ENCODE data around the gene F2. TPM values are rescaled to one million over a fixed set of nuclear protein-coding genes. Genes with fewer than 3 reads are reported as not detected.

Gene F2
- total and polyA plus RNA-seq, 2 of the 13 experiments (the other 11 are each of a cell fraction or from before 2014, with no cell fraction given) = 330 to 801 TPM

- no peak for TF ChIP-seq TERF1 (CRISPR knock-in tag; IDR thresholded peaks at IDR 0.05)
- TF ChIP-seq, protein P1, sequence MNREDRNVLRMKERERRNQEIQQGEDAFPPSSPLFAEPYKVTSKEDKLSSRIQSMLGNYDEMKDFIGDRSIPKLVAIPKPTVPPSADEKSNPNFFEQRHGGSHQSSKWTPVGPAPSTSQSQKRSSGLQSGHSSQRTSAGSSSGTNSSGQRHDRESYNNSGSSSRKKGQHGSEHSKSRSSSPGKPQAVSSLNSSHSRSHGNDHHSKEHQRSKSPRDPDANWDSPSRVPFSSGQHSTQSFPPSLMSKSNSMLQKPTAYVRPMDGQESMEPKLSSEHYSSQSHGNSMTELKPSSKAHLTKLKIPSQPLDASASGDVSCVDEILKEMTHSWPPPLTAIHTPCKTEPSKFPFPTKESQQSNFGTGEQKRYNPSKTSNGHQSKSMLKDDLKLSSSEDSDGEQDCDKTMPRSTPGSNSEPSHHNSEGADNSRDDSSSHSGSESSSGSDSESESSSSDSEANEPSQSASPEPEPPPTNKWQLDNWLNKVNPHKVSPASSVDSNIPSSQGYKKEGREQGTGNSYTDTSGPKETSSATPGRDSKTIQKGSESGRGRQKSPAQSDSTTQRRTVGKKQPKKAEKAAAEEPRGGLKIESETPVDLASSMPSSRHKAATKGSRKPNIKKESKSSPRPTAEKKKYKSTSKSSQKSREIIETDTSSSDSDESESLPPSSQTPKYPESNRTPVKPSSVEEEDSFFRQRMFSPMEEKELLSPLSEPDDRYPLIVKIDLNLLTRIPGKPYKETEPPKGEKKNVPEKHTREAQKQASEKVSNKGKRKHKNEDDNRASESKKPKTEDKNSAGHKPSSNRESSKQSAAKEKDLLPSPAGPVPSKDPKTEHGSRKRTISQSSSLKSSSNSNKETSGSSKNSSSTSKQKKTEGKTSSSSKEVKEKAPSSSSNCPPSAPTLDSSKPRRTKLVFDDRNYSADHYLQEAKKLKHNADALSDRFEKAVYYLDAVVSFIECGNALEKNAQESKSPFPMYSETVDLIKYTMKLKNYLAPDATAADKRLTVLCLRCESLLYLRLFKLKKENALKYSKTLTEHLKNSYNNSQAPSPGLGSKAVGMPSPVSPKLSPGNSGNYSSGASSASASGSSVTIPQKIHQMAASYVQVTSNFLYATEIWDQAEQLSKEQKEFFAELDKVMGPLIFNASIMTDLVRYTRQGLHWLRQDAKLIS (CRISPR knock-in tag; IDR thresholded peaks at IDR 0.05) = peak; percentile 84
- TF ChIP-seq NFE2L1 (CRISPR knock-in tag; IDR thresholded peaks at IDR 0.05; ENCODE audit: borderline replicate concordance) = no peak
- TF ChIP-seq ZNF780A (CRISPR knock-in tag; IDR thresholded peaks at IDR 0.05) = no peak
- peak; percentile 75 for TF ChIP-seq HOXA5 (CRISPR knock-in tag; IDR thresholded peaks at IDR 0.05)
- TF ChIP-seq ELF1 (CRISPR knock-in tag; IDR thresholded peaks at IDR 0.05) = no peak
- peak; percentile 38; the same call in 1 of the 2 replicates for TF ChIP-seq CREB1 (IDR thresholded peaks at IDR 0.05)
- TF ChIP-seq CREB1 (CRISPR knock-in tag; IDR thresholded peaks at IDR 0.05) = 0 out of 2 replicates have a peak, but pooled peaks have one; percentile 9
- peak; percentile 95 to 99 for TF ChIP-seq POLR2A (IDR thresholded peaks at IDR 0.05; ENCODE audit: insufficient read depth in 1 of 2, low read depth in 2 of 2, low read length in 2 of 2)
- TF ChIP-seq ISL2 (CRISPR knock-in tag; IDR thresholded peaks at IDR 0.05) = peak; percentile 87
- no peak for TF ChIP-seq ZNF431 (CRISPR knock-in tag; IDR thresholded peaks at IDR 0.05; ENCODE audit: borderline replicate concordance, low read depth)
- peak; percentile 21; the same call in 1 of the 2 replicates for TF ChIP-seq ZNF280B (CRISPR knock-in tag; IDR thresholded peaks at IDR 0.05; ENCODE audit: borderline replicate concordance)
- TF ChIP-seq SOX6 (IDR thresholded peaks at IDR 0.05) = no peak
- peak; percentile 98 for TF ChIP-seq SOX6 (CRISPR knock-in tag; IDR thresholded peaks at IDR 0.05)
- TF ChIP-seq ZNF619 (CRISPR knock-in tag; IDR thresholded peaks at IDR 0.05) = no peak
- TF ChIP-seq, protein P2, sequence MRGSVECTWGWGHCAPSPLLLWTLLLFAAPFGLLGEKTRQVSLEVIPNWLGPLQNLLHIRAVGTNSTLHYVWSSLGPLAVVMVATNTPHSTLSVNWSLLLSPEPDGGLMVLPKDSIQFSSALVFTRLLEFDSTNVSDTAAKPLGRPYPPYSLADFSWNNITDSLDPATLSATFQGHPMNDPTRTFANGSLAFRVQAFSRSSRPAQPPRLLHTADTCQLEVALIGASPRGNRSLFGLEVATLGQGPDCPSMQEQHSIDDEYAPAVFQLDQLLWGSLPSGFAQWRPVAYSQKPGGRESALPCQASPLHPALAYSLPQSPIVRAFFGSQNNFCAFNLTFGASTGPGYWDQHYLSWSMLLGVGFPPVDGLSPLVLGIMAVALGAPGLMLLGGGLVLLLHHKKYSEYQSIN (CRISPR knock-in tag; IDR thresholded peaks at IDR 0.05; ENCODE audit: borderline replicate concordance) = no peak
- TF ChIP-seq TBP (CRISPR knock-in tag; IDR thresholded peaks at IDR 0.05) = no peak
- peak; percentile 100 for TF ChIP-seq BRD4 (CRISPR knock-in tag; IDR thresholded peaks at IDR 0.05)
- TF ChIP-seq TOE1 (CRISPR knock-in tag; IDR thresholded peaks at IDR 0.05) = no peak
- TF ChIP-seq, protein P3, sequence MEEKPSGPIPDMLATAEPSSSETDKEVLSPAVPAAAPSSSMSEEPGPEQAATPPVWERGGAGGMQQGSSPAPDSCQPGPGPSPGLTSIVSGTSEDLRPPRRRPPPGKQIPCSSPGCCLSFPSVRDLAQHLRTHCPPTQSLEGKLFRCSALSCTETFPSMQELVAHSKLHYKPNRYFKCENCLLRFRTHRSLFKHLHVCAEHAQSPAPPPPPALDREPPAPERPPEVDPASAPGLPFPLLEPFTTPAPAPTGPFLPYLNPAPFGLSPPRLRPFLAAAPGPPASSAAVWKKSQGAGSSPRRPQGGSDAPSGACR (CRISPR knock-in tag; IDR thresholded peaks at IDR 0.05) = no peak
- peak; percentile 93 for TF ChIP-seq HDAC1 (CRISPR knock-in tag; IDR thresholded peaks at IDR 0.05)
- peak; percentile 71; the same call in 1 of the 2 replicates for TF ChIP-seq SATB2 (CRISPR knock-in tag; IDR thresholded peaks at IDR 0.05)
- no peak; the same call in none of the 2 replicates for TF ChIP-seq MEIS1 (CRISPR knock-in tag; IDR thresholded peaks at IDR 0.05; ENCODE audit: borderline replicate concordance)
- peak; percentile 89; the same call in 1 of the 2 replicates for TF ChIP-seq ZNF232 (CRISPR knock-in tag; IDR thresholded peaks at IDR 0.05; ENCODE audit: borderline replicate concordance)
Measured at GRCh38 chr11:46719048-46719542, at the start of gene F2 (continued).
